Measurements from ENCODE around the gene ID1. TPM values are rescaled to one million over a fixed set of nuclear protein-coding genes. Genes with fewer than 3 reads are reported as not detected.
"Not testable (repeated sequence)": the region's sequence is repeated elsewhere in the genome, so short reads cannot be mapped to it uniquely, and the experiment has no call there.

Gene ID1
- polyA plus RNA-seq, 10 donors: 14.0 to 46.5 (median 29.0) TPM

DNA sequence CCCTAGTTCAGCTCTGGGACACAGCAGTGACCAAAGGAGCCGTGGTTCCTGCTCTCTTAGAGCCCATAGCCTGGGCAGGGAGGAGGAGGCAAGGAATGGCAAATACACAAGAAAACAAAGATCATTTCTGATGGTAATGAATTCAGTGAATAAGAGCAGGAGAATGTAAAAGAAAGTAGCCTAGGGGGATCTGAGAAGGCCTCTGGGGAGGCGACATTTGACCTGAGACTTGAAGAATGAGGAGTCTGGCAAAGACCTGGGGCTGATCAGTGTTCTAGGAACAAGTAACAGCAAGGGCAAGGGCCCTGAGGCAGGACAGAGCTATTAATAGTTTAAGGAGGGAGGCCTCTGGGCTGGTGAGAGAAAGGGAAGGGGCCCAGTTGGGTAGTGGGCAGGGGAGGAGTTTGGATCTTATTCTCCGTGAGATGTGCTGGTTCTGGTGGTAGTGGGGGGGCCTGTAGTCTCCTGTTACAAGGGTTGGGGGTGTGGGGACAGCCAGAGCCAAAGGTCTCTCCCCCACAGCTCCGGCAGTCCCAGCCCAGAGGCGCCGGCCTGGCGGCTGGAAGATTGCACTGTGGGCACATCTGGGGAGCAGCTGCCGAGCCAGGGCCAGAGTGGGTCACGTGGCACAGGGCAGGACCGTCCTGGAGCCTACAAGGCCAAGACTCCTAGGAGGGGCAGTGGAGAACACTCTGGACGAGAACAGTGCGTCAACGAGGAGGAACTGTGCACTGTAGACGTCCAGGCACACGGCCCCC, 9.3 kb upstream of the ID1 start:
- peak; percentile 65 to 87 (median 70) for DNase-seq

DNA sequence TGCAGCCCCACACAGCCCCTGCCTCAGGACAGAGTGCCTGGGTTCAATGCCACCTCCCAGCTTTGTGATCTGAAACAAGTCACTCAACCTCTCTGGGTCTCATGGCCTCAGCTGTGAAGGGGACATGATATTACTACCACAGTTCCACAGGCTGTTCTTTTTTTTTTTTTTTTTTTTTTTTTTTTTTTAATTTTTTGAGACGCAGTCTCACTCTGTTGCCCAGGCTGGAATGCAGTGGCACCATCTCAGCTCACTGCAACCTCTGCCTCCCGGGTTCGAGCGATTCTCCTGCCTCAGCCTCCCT, 8.7 kb upstream of the ID1 start:
- not testable (repeated sequence) for DNase-seq

DNA sequence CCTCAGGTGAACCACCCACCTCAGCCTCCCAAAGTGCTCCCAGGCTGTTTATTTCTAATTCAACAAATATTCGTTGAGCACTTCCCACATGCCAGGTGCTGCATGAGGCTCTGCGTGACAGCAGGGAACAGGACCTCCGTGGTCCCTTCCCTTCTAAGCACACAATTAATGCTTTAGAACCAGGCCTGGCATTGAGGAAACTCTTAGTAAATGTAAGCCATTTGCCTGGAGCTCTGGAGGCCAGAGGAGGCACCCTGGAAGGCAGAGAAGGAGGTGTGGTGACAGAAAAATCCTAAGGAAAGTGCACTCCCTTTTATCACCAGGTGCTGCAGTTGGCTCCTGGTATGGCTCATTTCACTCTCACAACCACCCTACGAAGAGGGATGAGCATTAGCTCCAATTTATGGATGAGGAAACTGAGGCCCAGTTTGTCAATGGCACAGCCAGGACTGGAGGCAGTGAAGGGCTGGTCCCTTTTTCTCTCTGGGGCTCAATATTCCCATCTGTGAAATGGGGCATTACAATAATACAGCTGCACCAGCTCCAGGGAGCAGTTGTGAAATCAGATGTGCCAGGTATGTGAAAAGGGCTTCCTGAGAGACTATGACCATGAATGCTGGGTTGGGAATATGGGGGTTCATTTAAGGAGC, 8.1 kb upstream of the ID1 start:
- no peak for DNase-seq

DNA sequence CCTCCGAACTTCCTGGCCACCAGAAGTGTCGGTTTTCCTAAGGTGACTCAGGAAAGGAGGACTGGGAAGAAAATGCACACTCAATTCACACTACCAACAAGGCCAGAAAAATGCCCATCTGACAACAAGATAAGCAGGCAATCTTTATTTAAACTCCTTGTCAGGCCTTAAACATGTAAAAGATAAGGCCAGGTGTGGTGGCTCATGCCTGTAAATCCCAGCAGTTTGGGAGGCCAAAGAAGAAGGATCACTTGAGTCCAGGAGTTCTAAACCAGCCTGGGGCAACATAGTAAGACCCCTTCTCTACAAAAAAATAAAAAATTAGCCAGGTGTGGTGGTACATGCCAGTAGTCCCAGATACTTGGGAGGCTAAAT, 7.6 kb upstream of the ID1 start:
- no peak for DNase-seq

DNA sequence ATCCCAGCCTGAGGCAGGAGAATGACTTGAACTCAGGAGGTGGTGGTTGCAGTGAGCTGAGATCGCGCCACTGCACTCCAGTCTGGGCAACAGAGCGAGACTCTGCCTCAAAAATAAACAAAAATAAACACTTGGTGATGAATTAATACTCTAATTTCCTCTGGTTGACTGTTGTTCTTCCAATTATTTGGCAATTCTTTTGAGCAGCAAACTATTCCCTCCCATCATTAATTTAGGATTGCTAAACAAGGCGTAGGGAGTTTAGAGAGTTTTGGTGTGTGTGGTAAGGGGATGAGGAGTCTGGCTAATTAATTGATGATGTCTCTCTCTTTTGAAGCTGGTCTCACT, 2.7 kb upstream of the ID1 start:
- no peak for DNase-seq

DNA sequence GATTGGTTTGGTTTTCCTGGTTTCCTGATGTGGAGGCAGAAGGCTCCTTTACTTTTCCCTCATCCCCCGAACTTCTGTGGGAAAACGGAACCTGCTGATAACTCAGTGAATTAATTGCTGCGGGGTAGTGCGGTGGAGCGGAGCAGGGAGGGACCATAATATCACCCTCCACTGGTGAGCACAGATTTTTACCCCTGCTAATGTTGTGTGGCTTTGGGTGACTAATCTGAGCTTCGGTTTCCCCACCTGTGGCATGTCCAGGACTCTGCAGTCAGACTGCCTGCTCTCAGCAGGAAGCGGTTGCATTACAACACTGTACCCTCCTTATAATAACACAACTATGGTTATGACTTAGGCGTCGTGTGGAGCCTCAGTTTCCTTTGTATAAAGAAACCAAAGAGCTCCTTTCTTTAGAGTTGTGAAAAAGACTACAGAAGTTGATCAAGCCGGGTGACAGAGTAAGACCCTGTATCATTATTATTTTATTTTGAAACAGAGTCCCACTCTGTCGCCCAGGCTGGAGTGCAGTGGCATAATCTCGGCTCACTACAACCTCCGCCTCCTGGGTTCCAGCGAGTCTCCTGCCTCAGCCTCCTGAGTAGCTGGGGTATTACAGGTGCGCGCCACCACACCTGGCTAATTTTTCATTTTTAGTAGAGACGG, 2.2 kb upstream of the ID1 start:
- DNase-seq: no peak

DNA sequence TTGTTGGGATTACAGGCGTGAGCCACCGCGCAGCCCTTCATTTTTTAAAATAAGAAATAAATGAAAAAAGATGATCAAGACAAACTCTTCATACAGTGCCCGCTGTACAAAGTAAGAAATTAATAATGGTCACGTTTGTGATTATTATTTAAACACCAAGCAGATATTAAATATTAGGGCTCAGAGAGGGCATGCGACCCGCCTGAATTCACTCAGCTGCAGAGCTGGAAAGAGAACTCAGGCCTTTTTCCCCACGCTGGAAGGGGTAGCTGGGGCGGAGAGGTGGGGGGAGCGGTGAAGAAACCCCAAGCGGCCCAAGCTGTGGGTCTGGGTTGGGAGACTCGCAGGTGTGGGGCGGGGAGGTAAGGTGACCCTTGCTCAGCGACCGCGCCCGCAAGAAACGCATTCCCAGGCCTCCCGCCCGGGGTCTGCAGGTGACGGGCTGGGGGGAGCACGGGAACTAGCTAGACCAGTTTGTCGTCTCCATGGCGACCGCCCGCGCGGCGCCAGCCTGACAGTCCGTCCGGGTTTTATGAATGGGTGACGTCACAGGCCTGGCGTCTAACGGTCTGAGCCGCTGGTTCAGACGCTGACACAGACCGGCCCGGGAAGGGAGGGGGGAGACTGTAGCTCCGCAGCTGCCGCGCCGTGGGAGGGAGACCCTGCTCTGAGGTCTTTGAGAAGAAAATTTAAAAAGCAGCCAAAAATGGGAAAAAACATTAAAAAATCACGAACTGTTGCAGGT, 1.1 kb upstream of the ID1 start:
- peak; percentile 94 to 97 (median 96) for DNase-seq

DNA sequence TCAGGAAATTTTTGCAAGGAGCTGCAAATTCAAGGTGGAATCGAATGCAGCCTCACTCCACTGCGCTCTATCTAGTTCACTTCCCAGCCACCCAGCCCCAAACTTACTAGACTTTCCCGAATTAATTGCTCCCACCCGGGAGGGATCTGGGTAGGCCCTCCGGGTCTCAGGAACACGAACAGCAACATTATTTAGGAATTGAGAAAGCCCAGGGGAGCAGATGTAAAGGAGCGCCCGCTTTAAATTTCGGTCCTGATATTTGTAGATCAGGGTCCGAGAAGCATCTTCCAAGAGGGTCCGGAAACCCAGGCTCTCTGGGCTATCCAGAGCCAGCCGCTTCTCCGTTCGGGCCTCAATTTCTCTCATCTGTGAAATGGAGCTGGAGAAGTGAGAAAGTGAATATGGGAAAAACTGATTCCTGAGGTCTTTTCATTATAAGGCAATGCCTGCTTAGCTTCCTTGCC, 490 bp upstream of the ID1 start:
- DNase-seq: no peak

DNA sequence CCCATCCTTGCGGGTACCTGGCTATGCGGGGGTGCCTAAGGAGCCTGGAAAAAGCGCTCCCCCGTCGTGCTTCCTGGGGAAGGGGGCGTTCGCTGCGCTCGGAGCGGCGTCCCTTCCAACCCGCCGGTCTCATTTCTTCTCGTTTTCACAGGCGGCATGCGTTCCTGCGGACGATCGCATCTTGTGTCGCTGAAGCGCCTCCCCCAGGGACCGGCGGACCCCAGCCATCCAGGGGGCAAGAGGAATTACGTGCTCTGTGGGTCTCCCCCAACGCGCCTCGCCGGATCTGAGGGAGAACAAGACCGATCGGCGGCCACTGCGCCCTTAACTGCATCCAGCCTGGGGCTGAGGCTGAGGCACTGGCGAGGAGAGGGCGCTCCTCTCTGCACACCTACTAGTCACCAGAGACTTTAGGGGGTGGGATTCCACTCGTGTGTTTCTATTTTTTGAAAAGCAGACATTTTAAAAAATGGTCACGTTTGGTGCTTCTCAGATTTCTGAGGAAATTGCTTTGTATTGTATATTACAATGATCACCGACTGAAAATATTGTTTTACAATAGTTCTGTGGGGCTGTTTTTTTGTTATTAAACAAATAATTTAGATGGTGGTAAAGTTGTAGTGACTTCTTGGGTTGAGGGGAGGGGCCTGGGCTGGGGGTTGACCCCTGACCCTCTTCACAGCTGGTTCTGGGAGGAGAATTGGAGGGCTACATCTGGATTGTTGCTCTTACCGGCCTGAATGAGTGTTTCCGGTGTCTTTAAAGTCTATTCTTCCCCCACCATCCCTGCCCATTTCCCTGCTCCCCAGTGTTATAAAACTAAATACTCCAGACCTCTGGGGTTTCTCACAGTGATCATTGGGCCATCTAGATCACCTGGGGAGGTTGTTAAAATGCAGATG, 1.1 kb downstream of the ID1 start:
- peak in 1 of 3 donors; percentile 66 for DNase-seq

DNA sequence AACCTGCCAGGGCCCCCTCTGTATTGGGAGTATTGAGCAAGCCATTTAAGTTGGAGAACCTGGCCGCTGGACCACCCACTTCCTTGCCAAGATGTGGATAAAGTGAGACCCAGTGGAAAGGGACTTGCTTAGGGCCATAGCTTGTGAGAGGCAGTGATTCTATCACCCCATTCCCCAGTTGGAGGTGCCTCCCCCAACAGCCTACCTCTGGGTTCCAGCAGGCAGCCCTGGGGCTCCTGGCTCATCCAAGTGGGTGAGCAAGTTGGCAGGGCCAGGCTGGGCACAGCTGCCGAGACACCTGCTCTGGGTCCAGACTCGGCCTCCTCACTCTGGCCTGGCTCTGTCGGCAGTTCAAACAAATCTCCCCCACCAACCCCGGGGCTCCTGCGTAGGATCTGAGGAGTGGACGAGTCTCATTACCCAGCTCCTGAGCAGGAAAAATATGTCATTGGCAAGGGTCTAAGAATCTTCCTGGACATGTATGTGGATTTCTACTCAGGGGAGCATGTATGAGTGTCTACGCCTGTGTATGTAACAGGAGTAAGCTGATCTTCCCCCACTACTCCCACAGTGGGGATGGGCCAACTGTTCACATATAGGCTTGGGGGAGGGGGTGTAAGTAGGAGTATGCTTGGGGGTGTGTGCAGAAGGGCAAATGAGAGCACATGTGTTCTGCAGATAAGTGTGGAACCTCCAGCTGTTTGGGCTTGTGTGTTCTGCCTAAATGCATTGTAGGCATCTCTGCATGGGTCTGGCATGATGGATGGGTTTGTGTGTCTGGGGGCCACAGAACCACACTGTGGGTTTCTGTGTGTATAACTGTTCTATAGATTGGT, 1.9 kb downstream of the ID1 start:
- DNase-seq: peak; percentile 74 to 89 (median 78)

DNA sequence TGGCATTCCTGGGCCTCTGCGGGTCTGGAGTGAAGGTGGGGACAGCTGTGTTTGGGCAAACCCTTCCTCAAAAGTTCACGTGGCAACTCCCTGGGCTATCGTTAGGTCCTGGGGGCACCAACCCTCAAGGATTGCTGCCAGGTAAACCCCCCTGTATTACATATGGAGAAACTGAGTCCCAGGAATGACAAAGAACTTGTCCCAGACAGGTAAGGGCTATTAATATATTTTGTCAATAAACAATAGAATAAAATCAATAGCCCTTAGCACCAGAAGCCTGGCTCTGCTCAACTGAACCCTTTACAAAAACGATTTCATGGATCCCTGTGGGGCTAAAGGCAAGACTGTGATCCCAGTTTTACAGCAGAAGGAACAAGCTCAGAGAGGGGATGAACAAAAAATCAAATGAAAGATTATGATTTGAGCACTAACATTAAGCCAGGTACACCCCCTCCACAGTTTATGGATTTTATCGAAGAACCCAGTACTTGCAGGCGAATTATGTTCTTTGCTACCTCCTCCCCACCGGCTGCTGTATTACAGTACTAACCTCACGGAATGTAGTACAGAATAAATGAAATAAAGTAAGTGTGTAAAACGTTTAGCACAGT, 2.7 kb downstream of the ID1 start:
- no peak for DNase-seq

DNA sequence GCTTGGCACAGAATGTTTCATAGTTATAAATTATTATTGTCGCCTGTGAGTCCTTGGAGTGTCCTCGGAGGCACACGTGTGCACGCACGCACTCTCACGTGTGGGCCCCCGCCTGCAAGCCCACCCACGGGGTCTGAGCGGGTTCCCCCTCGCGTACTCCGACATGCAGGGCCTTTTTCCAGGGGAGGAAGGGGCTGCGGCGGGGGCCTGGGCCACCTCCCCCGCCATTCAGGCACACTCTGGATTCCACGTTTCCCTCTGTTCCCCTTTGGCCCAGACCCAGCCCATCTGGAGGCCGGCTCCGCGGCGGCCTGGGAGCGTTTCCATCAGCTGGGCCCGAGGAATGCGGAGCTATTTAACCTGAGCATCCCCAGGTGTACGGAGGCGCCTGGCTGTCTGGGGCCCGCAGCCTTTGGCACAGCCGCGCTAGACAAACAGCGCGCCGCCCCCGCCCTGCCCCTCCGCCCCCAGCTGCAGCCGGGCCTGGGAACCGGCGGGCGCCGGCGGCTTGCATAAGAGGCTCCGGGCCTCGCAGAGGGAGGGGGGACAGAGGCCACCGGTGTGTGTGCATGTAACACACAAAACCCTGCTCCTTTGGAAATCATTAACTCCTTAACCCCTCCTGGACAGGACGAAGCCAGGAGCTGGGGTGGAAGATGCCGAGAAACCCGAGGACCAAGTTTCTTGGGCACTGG, 3.3 kb downstream of the ID1 start:
- DNase-seq: peak; percentile 67 to 95 (median 87)

DNA sequence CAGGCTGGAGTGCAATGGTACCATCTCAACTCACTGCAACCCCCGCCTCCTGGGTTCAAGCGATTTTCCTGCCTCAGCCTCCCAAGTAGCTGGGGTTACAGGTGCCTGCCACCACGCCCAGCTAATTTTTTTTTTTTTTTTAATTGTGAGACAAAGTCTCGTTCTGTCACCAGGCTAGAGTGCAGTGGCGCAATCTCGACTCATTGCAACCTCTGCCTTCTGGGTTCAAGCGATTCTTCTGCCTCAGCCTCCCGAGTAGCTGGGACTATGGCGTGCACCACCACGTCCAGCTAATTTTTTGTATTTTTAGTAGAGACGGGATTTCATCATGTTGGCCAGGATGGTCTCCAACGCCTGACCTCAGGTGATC, 7.2 kb downstream of the ID1 start:
- not testable (repeated sequence) for DNase-seq

DNA sequence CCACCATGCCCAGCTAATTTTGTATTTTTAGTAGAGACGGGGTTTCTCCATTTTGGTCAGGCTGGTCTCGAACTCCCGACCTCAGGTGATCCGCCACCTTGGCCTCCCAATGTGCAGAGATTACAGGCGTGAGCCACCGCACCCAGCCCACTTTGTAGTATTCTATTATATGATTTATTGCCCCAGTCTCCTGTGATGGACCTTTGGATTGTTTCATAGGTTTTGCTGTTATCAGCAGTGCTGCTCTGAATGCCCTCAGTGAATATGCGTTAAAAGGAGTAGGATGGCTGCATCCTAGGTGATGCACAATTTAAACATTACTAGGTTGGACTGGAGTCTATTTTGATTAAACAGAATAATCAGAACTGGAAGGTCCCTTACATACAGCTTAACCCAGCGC, 10.3 kb downstream of the ID1 start:
- DNase-seq: no peak

DNA sequence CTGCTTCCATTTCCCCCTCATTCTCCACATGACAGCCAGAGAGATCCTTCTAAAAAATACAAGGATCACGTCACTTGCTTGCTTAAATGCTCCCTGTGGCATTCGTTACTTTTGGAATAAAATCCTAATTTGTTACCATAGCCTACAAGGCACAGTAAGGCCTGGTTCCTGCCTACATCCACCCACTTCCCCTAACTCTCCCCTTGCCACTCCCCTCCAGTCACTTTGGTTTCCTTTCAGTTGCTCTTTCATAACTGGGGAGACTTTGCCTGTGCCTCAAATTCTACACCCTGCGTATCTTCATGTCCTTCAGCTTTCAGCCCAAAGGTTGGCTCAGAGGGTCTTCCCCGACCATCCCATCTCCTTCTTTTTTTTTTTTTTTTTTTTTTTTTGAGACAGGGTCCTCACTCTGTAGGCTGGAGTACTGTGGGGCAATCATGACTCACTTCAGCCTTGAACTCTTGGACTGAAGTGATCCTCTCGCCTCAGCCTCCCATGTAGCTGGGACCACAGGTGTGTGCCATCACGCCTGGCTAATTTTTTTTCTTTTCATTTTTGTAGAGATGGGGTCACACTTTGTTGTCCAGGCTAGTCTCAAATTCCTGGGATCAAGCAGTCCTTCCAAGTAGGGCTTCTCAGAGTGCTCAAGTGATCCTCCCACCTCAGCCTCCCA, 12.5 kb downstream of the ID1 start:
- no peak for DNase-seq

DNA sequence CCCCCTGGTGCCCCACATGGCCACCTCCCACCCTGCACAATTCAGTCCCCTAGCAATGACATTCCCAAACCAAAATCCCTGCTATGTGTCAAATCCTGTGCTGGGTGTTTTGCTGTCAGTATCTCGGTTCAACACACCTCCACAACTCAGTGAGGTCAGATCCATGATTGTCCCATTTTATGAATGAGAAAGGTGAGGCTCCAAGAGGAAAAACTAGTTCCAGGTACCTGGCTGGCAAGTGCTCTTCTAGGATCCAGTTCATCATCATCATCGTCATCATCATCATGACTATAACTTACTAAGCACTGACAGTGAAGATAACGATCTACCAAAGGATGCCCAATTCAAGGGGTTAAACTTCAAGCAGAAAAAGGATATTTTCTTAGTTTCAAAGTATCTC, 15.2 kb downstream of the ID1 start:
- DNase-seq: no peak

DNA sequence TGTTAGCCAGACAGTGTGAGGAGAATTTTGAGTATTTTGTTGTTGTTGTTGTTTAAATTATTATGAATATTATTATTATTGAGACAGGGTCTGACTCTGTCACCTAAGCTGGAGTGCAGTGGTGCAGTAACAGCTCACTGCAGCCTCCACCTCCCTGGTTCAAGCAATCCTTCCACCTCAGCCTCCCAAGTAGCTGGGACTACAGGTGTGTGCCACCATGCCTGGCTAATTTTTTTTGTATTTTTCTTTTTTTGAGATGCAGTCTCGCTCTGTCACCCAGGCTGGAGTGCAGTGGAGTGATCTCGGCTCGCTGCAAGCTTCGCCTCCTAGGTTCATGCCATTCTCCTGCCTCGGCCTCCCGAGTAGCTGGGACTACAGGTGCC, 18.0 kb downstream of the ID1 start:
- not testable (repeated sequence) for DNase-seq

DNA sequence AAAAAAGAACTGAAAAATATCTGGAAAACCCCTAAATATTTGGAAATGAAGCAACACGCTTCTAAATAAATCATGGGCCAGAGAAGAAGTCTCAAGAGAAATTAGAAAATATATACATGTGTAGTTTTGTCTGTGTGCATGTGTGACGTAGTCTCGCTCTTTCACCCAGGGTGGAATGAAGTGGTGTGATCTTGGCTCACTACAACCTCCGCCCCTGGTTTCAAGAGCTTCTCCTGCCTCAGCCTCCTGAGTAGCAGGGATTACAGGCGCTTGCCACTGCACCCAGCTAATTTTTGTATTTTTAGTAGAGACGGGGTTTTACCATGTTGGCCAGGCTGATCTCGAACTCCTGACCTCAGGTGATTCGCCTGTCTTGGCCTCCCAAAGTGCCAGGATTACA, 21.4 kb downstream of the ID1 start:
- not testable (repeated sequence) for DNase-seq

DNA sequence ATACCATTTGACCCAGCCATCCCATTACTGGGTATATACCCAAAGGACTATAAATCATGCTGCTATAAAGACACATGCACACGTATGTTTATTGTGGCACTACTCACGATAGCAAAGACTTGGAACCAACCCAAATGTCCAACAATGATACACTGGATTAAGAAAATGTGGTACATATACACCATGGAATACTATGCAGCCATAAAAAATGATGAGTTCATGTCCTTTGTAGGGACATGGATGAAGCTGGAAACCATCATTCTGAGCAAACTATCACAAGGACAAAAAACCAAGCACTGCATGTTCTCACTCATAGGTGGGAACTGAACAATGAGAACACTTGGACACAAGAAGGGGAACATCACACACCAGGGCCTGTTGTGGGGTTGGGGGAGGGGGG, 23.0 kb downstream of the ID1 start:
- DNase-seq: not testable (repeated sequence)
